Keratinocyte (primary cell): Measurements from ENCODE around the gene FUT6. TPM values are rescaled to one million over a fixed set of nuclear protein-coding genes. Genes with fewer than 3 reads are reported as not detected.
"Not testable (repeated sequence)": the region's sequence is repeated elsewhere in the genome, so short reads cannot be mapped to it uniquely, and the experiment has no call there.

Experiments used
- DNase-seq: peaks from one replicate; pipeline ENCODE4 v3.0.0-alpha.2; 2011; ENCODE audit warnings: low read depth, missing footprints, low spot score
- FAIRE-seq: peaks from 2 replicates; lab custom pipeline; 2011; peaks lifted over from hg19 to GRCh38; lab: Jason Lieb, UNC
- H2AFZ ChIP-seq: 2 replicates; pipeline ENCODE4 v1.6.0; 2012; ENCODE audit warnings: low read length, control low read depth, inconsistent platforms; ENCODE audit not compliant: control insufficient read depth
- H3K27ac ChIP-seq: 2 replicates; pipeline ENCODE4 v1.5.1; 2011; ENCODE audit warnings: low read length; ENCODE audit not compliant: control insufficient read depth, insufficient read depth
- H3K27me3 ChIP-seq: 3 replicates; pipeline ENCODE4 v1.6.0; 2011; ENCODE audit warnings: low read length; ENCODE audit not compliant: control insufficient read depth, insufficient read depth; ENCODE audit errors: extremely low read depth
- H3K36me3 ChIP-seq, 2 experiments: 2 replicates in 1 of 2; 3 replicates in 1 of 2; pipeline ENCODE4 v1.5.1; 2011; ENCODE audit warnings: low read length in 2 of 2, mild to moderate bottlenecking in 1 of 2; ENCODE audit not compliant: control insufficient read depth in 2 of 2, insufficient read depth in 2 of 2; ENCODE audit errors: extremely low read depth in 1 of 2
- H3K4me1 ChIP-seq: 3 replicates; pipeline ENCODE4 v1.5.1; 2011; ENCODE audit warnings: low read length; ENCODE audit not compliant: control insufficient read depth, insufficient read depth; ENCODE audit errors: extremely low read depth
- H3K4me2 ChIP-seq: 3 replicates; pipeline ENCODE4 v1.6.0; 2011; ENCODE audit warnings: low read depth, low read length; ENCODE audit not compliant: control insufficient read depth, insufficient read depth; ENCODE audit errors: extremely low read depth
- H3K4me3 ChIP-seq, 3 experiments: fragments of 200-600 bp in 1 of 3; sonication (generic) in 1 of 3; 2 replicates in 2 of 3; 3 replicates in 1 of 3; pipeline ENCODE4 v1.5.1; 2011 to 2016; ENCODE audit warnings: low read length in 3 of 3, mild to moderate bottlenecking in 3 of 3, control low read depth in 2 of 3, inconsistent platforms in 1 of 3, low read depth in 1 of 3, mixed read lengths in 1 of 3, mixed run types in 1 of 3, moderate library complexity in 1 of 3; ENCODE audit not compliant: control insufficient read depth in 2 of 3, insufficient read depth in 2 of 3; ENCODE audit errors: extremely low read depth in 1 of 3
- H3K79me2 ChIP-seq: 2 replicates; pipeline ENCODE4 v1.6.0; 2012; ENCODE audit warnings: low read length; ENCODE audit not compliant: control insufficient read depth, insufficient read depth
- H3K9ac ChIP-seq: 3 replicates; pipeline ENCODE4 v1.6.0; 2011; ENCODE audit warnings: low read length; ENCODE audit not compliant: control insufficient read depth, insufficient read depth; ENCODE audit errors: extremely low read depth
- H3K9me1 ChIP-seq: 3 replicates; pipeline ENCODE4 v1.6.0; 2011; ENCODE audit warnings: low read length; ENCODE audit not compliant: control insufficient read depth, insufficient read depth; ENCODE audit errors: extremely low read depth
- H3K9me3 ChIP-seq: 2 replicates; pipeline ENCODE4 v1.5.1; 2012; ENCODE audit warnings: low read depth, low read length; ENCODE audit not compliant: control insufficient read depth
- H4K20me1 ChIP-seq: 3 replicates; pipeline ENCODE4 v1.6.0; 2011; ENCODE audit warnings: low read length; ENCODE audit not compliant: control insufficient read depth, insufficient read depth; ENCODE audit errors: extremely low read depth
- CTCF ChIP-seq, 3 experiments: IDR thresholded peaks in 1 of 3; conservative IDR thresholded peaks in 1 of 3; optimal IDR thresholded peaks in 1 of 3; 2 replicates in 2 of 3; 3 replicates in 1 of 3; pipeline versions ENCODE3 to v1.5.1; 2011; ENCODE audit warnings: low read length in 3 of 3, mild to moderate bottlenecking in 3 of 3, moderate library complexity in 2 of 3, control low read depth in 1 of 3, inconsistent platforms in 1 of 3; ENCODE audit not compliant: insufficient read depth in 2 of 3; ENCODE audit errors: extremely low read depth in 1 of 3
- EZH2 ChIP-seq: IDR thresholded peaks from one replicate; pipeline ENCODE4 v1.6.1; 2012; ENCODE audit warnings: inconsistent platforms, mild to moderate bottlenecking, low read length, moderate library complexity
- dilution Hi-C: fragments of 300-500 bp; cut with MboI; formaldehyde crosslinking; loops from one replicate; pipeline ENCODE4 v1.7.0; 2020; ENCODE audit warnings: low sequenced_read_pairs; ENCODE audit not compliant: extremely low pct_ligation_motif_present
- polyA plus RNA-seq, 5 experiments: library from polyadenylated mRNA; depleted of rRNA in 3 of 5; stranded (reverse) in 3 of 5; stranded (forward) in 1 of 5; unstranded in 1 of 5; fragments of >200 nt; gene quantifications; 1 replicate in 1 of 5; 2 replicates in 3 of 5; 3 replicates in 1 of 5; pipeline versions ENCODE4 v1.2.1 to v1.2.3, GENCODE V29; 2011 to 2012; ENCODE audit warnings: missing spikeins in 2 of 5, low read depth in 1 of 5, low replicate concordance in 1 of 5

Gene FUT6
- polyA plus RNA-seq, 1 donor (not counting 4 experiments of a cell fraction or from before 2014, with no cell fraction given), result not detected

GRCh38 chr19:5863030-5863665 is 23.6 kb upstream of the FUT6 start:
- TF ChIP-seq EZH2, result no peak
- TF ChIP-seq CTCF (optimal IDR thresholded peaks at IDR 0.05 in 1 of 3, IDR thresholded peaks at IDR 0.05 in 1 of 3, conservative IDR thresholded peaks at IDR 0.05 in 1 of 3; ENCODE audit: extremely low read depth in 1 of 3, insufficient read depth in 2 of 3, low read length in 3 of 3), result no peak
- Histone ChIP-seq H3K9me1 (no peaks in the 10 kb centered on the region), H3K36me3 (no peaks in the 10 kb centered on the region)

GRCh38 chr19:5857203-5858081 is 17.9 kb upstream of the FUT6 start:
- Histone ChIP-seq H3K9me1 (no peaks in the 10 kb centered on the region), H4K20me1 (no peaks in the 10 kb centered on the region), H3K4me2 (no peak overlapping the region), H3K27me3 (peaks cover 4% of the 10 kb centered on the region), H2AFZ (no peak overlapping the region), H3K36me3 (no peaks in the 10 kb centered on the region), H3K4me1 (no peaks in the 10 kb centered on the region), H3K9ac (no peak overlapping the region), H3K79me2 (no peaks in the 10 kb centered on the region), H3K27ac (no peak overlapping the region), H3K9me3 (no peaks in the 10 kb centered on the region), H3K4me3 (no peak overlapping the region)
- no peak for DNase-seq
- FAIRE-seq, result no peak
- TF ChIP-seq EZH2 (no peak), CTCF (optimal IDR thresholded peaks at IDR 0.05 in 1 of 3, IDR thresholded peaks at IDR 0.05 in 1 of 3, conservative IDR thresholded peaks at IDR 0.05 in 1 of 3; ENCODE audit: extremely low read depth in 1 of 3, insufficient read depth in 2 of 3, low read length in 3 of 3) (no peak)
- dilution Hi-C loops, result no loop called here

More at GRCh38 chr19:5863030-5863665, 23.6 kb upstream of the FUT6 start:
- Histone ChIP-seq H3K79me2 (no peaks in the 10 kb centered on the region), H3K9ac (no peak overlapping the region), H2AFZ (no peak overlapping the region), H3K27me3 (peaks cover 11% of the 10 kb centered on the region), H3K4me3 (no peak overlapping the region), H3K4me2 (no peak overlapping the region), H3K9me3 (no peaks in the 10 kb centered on the region), H4K20me1 (no peaks in the 10 kb centered on the region), H3K4me1 (no peaks in the 10 kb centered on the region), H3K27ac (no peak overlapping the region)
- DNase-seq (no peak), FAIRE-seq (no peak)
- dilution Hi-C loops, result no loop called here

GRCh38 chr19:5855151-5855550 is 15.6 kb upstream of the FUT6 start:
- H3K9me3 ChIP-seq, H3K9ac ChIP-seq, H3K79me2 ChIP-seq, H3K9me1 ChIP-seq, FAIRE-seq, H3K27ac ChIP-seq, H3K4me2 ChIP-seq, DNase-seq, H2AFZ ChIP-seq, dilution Hi-C loops, H3K27me3 ChIP-seq, H4K20me1 ChIP-seq, H3K36me3 ChIP-seq, H3K4me3 ChIP-seq: not testable (repeated sequence)
- H3K4me1 ChIP-seq, result peaks cover 17% of the 10 kb centered on the region
